GM21447 (cell line): ENCODE results near the gene AP5Z1.

ENCODE experiments used
- ATAC-seq: cut with Tn5 transposase; IDR thresholded peaks from one replicate; pipeline ENCODE4 v1.9.1; 2021; ENCODE audit not compliant: unreplicated experiment

The AP5Z1 gene, protein sequence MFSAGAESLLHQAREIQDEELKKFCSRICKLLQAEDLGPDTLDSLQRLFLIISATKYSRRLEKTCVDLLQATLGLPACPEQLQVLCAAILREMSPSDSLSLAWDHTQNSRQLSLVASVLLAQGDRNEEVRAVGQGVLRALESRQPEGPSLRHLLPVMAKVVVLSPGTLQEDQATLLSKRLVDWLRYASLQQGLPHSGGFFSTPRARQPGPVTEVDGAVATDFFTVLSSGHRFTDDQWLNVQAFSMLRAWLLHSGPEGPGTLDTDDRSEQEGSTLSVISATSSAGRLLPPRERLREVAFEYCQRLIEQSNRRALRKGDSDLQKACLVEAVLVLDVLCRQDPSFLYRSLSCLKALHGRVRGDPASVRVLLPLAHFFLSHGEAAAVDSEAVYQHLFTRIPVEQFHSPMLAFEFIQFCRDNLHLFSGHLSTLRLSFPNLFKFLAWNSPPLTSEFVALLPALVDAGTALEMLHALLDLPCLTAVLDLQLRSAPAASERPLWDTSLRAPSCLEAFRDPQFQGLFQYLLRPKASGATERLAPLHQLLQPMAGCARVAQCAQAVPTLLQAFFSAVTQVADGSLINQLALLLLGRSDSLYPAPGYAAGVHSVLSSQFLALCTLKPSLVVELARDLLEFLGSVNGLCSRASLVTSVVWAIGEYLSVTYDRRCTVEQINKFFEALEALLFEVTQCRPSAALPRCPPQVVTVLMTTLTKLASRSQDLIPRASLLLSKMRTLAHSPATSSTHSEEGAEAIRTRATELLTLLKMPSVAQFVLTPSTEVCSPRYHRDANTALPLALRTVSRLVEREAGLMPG

GRCh38 chr7:4775250-4775847, at the start of gene AP5Z1:
AP5Z1 (plus strand) TSS chr7:4775623; CDS start chr7:4775716, 93 bp downstream.
- peak; percentile 85 for ATAC-seq

GRCh38 chr7:4725850-4726450, 49.5 kb upstream of the AP5Z1 start:
- ATAC-seq = no peak

GRCh38 chr7:4726566-4726965, 48.9 kb upstream of the AP5Z1 start:
- no peak for ATAC-seq

DNA sequence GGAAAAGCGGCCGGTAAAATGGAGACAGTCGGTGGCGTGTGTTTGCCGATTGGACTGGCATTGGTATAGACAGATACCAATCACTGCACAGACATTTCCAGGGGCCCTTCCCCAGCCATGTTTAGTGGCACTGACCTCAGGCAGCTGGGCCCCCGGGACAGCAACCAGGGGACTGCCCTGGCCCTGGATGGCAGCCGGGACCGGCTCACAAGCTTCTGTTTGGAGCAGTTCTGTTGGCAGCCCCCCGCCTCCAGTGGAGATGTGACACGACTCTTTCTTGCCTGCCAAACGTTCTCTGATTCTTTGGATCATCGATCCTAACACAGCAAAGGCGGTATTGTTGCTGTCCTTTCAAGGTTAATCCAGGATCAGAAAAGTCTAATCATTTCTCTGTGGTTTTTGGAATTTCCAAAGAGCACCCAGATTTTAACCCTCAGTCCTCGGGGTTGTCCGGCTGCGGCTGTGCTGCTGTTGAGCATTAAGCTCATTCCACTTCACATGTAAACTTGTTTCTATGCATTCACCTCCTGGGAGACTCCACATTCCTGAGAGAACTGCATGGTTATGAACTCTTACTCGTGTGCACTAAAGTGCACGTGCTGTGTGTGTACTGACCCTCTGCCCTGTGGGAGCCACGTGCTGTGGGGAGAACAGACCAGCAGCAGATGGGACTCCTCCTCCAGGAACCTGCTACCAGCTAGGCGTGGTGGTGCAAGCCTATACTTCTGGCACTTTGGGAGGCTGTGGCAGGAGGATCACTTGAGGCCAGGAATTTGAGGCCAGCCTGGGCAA, 47.3 kb upstream of the AP5Z1 start:
- ATAC-seq = no peak

DNA sequence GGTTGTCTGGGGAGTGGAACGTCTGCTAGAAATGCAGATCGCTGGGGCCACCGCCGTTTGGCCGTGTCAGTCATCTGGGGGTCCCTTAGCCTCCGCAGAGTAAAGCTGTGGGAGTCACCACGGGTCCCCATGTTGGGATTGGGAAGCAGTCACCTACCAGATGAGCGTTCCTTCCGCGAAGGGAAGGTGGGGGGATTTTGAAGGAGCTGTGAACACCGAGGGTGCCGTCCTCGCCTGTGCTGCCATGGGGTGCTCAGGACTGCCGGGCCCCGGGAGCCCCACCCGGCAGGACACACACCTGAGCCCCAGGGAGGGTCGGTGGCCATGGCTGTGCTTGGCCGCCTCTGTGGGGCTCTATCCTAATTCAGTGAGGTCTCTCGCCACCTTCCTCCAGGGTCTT, 46.2 kb upstream of the AP5Z1 start:
- no peak for ATAC-seq

GRCh38 chr7:4730276-4730675, 45.1 kb upstream of the AP5Z1 start:
- no peak for ATAC-seq

- no peak for ATAC-seq
Measured at GRCh38 chr7:4730971-4731370, 44.5 kb upstream of the AP5Z1 start.

DNA sequence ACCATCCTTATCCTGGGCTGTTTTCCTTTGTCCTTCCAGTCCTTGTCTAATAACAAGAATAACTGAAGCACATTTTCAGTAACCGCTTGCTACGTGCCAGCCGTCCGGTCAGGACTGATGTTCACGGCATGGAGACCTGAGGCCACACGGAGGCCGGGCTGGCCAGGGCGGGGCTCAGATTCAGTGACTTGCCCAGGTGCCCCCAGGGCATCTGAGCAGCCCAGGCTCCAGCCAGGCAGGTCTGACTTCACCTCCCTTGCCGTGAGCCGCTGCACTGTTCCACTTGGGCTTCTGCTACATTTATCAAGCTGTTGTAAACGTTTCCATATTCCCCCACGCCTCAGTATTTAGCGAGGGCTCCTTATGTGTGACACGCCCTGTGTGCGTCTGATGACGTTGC, 43.6 kb upstream of the AP5Z1 start:
- ATAC-seq = no peak

DNA sequence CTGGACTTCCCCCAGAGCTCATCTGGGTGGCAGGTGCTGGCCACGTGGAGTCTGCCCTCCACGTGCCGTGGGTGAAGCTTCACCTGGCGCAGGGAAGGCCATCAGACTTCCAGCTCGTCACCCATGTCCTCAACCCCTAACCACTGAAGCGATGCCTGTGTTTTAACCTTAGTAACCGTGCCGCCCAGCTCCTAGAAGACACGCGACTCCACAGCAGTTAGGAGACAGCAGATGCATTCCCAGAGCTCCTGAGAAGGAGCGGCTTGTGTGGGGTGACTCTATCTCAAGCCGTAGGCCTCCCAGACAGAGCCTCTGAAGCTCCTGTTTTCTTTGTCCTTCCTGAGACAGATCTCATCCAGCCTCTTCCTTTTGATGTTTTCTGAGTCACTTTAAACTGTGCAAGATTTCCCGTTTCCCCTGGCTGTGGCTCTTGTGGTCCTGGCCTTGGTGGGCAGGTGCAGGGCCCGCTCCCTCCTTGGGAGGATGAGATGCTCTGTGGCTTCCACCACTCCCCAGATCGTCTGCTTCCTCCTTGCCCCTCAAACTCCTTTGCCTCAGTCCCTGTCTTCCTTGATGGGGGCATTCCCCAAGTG, 41.4 kb upstream of the AP5Z1 start:
- no peak for ATAC-seq

GRCh38 chr7:4734587-4735345, 40.7 kb upstream of the AP5Z1 start:
- no peak for ATAC-seq

DNA sequence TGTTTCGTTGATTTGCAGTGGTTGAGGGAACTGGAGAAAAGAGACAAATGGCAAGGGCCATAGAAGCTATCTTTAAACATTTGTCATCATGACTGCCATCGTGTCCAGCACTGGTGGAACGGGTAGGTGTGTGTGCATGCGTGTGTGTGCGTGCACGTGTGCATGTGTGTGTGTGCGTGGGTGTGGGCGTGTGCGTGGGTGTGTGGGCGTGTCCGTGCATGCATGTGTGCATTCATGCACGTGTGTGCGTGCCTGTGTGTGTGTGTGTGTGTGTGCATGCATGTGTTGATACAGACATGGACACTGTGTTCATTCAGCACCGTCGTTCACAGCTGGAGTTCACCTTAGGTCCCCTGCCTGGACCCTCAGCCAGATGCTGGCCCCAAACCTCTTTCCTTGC, 38.1 kb upstream of the AP5Z1 start:
- ATAC-seq = no peak

- no peak for ATAC-seq
Measured at GRCh38 chr7:4738711-4739527, 36.5 kb upstream of the AP5Z1 start.

- ATAC-seq = no peak
Measured at GRCh38 chr7:4739528-4739992, 35.9 kb upstream of the AP5Z1 start.

DNA sequence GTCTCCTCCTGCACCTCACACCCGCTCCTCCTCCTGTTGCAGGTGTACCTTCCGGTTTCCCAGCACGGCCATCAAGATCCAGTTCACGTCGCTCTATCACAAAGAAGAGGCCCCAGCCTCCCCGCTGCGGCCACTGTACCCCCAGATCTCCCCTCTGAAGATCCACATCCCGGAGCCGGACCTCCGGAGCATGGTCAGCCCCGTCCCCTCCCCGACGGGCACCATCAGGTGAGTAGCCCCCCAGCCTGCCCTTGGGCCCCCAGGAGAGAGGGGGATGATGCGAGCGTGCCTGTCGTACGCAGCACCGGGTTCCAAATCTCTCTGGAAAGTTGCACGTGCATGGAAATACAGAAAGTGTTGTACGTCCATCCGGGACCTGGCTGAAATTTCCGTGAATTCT, 34.6 kb upstream of the AP5Z1 start:
- ATAC-seq = no peak

DNA sequence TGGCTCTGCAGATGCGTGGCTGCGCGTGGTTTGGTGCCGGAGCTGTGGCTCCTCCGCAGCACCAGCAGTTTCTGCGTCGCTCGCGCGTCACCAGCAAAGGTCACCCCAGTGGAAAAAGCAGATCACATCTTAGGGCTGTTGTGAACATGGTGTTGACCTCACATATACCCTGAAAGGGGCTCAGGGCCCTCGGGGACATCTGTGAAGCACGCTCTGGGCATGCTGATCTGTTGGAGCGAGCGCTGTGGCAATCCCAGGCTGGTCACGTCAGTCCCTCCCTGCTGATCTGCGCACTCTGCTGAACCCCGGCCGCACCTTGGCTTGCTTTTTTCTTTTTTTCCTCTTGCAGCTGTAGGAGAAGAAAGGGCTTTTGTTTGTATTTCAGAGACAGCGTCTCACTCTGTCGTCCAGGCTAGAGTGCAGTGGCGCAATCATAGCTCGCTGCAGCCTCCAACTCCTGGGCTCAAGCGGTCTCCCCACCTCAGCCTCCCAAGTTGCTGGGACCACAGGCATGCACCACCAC, 33.3 kb upstream of the AP5Z1 start:
- no peak for ATAC-seq

GRCh38 chr7:4742852-4743251, 32.6 kb upstream of the AP5Z1 start:
- no peak for ATAC-seq

GRCh38 chr7:4744391-4745264, 30.8 kb upstream of the AP5Z1 start:
- peak; percentile 64 for ATAC-seq
